ENCODE data around the gene BCAR1.

Gene BCAR1

DNA sequence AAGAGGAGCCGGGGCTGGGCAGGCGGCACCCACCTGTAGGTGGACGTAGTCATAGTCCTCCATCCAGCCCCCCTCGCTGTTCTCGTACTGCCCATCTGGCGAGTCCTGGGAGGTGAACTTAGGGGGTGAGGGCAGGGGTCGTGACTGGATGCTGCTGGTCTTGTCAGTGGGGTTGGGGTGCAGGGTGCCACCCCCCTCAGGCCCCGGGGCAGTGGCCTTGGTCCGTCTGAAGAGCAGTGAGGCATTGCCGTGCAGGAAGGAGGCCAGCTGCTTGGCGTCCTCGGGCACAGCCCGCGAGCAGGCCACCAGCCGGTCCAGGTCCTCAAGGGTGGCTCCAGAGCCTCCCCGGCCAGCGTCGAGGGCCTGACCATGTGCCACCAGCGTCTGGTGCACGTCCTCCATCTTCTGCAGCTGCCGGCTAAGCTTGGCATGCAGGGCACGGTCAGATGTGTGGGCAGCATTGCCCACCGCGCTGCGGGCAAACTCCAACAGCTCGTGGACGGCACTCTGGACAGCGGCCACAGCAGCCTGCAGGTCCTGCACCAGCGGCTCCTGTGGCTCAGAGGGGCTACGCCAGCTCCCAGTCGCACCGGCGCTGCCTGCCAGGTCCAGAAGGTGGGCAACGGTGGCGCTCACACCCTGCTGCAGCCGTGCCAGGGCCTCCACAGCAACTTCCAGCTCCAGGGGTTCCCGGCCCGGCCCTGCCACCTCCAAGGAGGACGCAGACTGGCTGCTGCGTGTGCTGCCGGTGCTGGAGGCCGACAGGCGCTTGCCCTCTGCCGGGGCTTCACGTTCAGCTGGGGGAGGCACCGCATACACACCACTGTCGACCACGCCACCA, 16.3 kb downstream of the BCAR1 start:
- TF ChIP-seq, protein P1, sequence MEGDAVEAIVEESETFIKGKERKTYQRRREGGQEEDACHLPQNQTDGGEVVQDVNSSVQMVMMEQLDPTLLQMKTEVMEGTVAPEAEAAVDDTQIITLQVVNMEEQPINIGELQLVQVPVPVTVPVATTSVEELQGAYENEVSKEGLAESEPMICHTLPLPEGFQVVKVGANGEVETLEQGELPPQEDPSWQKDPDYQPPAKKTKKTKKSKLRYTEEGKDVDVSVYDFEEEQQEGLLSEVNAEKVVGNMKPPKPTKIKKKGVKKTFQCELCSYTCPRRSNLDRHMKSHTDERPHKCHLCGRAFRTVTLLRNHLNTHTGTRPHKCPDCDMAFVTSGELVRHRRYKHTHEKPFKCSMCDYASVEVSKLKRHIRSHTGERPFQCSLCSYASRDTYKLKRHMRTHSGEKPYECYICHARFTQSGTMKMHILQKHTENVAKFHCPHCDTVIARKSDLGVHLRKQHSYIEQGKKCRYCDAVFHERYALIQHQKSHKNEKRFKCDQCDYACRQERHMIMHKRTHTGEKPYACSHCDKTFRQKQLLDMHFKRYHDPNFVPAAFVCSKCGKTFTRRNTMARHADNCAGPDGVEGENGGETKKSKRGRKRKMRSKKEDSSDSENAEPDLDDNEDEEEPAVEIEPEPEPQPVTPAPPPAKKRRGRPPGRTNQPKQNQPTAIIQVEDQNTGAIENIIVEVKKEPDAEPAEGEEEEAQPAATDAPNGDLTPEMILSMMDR (conservative IDR thresholded peaks at IDR 0.05): no peak
- no peak for TF ChIP-seq ZFX (IDR thresholded peaks at IDR 0.05)
- H3K27ac ChIP-seq: no peak overlapping the region; the same call in 1 of the 2 replicates

GRCh38 chr16:75233611-75233938, 17.8 kb downstream of the BCAR1 start:
- TF ChIP-seq, protein P1 (conservative IDR thresholded peaks at IDR 0.05): no peak
- TF ChIP-seq ZFX (IDR thresholded peaks at IDR 0.05): no peak
- H3K27ac ChIP-seq: peak overlapping the region; percentile 21; the same call in 1 of the 2 replicates

DNA sequence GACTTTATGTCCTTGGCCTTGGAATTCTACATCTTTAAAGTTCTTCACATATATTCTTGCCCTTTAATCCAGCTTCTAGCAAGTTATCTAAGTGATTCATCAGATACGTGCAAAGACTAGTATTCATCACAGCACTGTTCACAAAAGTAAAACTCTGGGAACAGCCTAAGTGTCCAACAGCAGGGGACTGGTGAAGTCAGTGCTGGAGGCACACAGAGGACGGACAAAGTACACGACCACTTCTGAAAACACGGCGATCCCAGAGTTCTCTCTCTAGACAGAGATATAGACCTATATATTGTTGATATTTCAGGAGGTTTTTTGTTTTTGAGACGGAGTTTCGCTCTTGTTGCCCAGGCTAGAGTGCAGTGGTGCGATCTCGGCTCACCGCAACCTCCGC, 19.9 kb downstream of the BCAR1 start:
- TF ChIP-seq ZFX (IDR thresholded peaks at IDR 0.05): no peak
- TF ChIP-seq, protein P1 (conservative IDR thresholded peaks at IDR 0.05): no peak
- H3K27ac ChIP-seq: no peak overlapping the region

- TF ChIP-seq, protein P1 (conservative IDR thresholded peaks at IDR 0.05): no peak
- no peak for TF ChIP-seq ZFX (IDR thresholded peaks at IDR 0.05)
- H3K27ac ChIP-seq: no peak overlapping the region
Measured at GRCh38 chr16:75230471-75231110, 20.8 kb downstream of the BCAR1 start.

DNA sequence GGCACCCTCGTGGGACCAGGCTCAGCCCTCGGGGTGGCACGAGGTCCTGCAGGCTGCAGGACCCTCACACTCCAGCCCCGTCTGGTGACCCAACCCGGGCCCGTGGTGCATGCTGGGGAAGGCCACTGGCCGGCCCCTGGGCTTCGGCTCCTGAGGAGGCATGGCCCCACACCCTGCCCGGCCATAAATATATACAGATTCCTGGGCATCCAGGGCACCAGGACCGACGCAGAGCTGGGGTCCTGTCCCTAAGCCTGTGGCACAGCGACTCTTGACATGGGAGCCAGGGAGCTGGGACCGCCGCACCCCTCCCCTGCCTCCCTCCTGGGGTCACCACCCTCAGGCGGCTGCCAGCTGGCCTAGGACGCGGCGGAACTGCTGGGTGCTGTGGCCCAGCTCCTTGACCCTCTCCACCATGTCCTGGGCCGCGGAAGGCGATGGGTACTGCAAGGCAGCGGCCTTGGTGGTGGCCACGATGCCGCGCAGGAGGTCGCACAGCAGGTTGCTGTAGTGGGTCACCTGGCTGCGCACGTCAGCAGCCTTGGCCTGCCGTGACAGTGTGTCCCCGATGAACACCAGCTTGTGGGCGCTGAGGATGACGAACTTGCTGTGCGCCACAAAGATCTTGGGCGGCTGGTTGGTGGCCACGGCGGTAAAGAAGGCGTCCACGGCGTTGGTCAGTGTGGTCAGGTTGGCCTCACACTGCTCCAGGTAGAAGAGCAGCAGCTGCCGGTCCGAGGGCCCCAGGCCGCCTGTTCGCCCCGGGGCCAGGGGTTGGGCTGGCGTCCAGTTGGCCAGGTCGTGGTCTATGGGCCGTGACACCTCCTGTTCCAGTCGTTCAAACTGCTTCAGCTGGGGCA, 22.0 kb downstream of the BCAR1 start:
- no peak overlapping the region for H3K27ac ChIP-seq
- TF ChIP-seq, protein P1 (conservative IDR thresholded peaks at IDR 0.05): no peak
- TF ChIP-seq ZFX (IDR thresholded peaks at IDR 0.05): no peak

GRCh38 chr16:75228143-75228976, 23.1 kb downstream of the BCAR1 start:
- no peak overlapping the region for H3K27ac ChIP-seq
- TF ChIP-seq ZFX (IDR thresholded peaks at IDR 0.05): no peak
- TF ChIP-seq, protein P1 (conservative IDR thresholded peaks at IDR 0.05): no peak
